ENCODE data around the gene MYH9.

GRCh38 chr22:36383110-36383581, 4.6 kb downstream of the MYH9 start:
- TF ChIP-seq CTCF (IDR thresholded peaks at IDR 0.05; ENCODE audit: low read depth, low read length, poor library complexity, severe bottlenecking), result no peak
- no peak for TF ChIP-seq EZH2phosphoT487 (IDR thresholded peaks at IDR 0.05; ENCODE audit: borderline replicate concordance, low read length)

All from DOHH2 (cell line).